Fibroblast of pulmonary artery (primary cell): ENCODE data around the gene ZDHHC21.

ENCODE experiments used
- DNase-seq: peaks from one replicate; pipeline ENCODE4 v3.0.0-alpha.2; 2010; ENCODE audit warnings: low read depth
- H3K4me3 ChIP-seq: replicated peaks from 2 replicates; pipeline ENCODE4 v1.5.1; 2011; ENCODE audit warnings: low read depth, mild to moderate bottlenecking, control low read depth, low read length, moderate library complexity
- TF ChIP-seq, protein P1 (sequence below): IDR thresholded peaks from 2 replicates; pipeline ENCODE4 v1.5.1; 2011; ENCODE audit warnings: mild to moderate bottlenecking, control low read depth, low read length, inconsistent platforms; ENCODE audit errors: missing control alignments

ZDHHC21 gene

DNA sequence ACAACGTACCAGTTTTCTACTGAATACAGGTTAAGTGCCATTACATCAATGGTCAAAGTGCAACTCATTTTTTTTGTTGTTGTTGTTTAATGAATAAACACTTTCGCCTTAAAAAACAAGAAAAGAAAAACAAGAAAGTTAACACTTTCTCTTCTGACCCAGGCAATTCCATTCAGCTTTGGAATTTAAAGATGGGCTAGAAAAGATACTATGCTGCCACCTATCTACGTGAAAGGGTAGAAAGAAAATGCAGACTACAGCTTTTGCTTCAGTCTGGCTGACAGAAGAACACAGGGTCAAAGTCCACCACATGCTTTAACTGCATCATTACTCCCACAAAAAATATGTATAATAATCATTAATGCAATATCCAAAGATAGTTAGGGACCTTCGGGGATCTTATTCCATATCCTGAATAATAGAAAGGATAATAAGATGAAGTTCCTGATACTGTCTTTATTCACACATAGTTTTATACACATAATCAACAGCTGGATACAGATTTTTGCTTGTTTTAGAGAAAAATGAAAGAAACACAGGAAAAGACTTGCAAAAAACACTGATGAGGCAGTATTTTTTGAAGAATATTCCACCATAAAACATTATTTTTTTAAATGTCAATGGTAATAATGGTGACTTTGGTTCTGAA is 40.4 kb downstream of the ZDHHC21 start:
- no peak overlapping the region for H3K4me3 ChIP-seq
- peak; percentile 29 for DNase-seq
- TF ChIP-seq, protein P1, sequence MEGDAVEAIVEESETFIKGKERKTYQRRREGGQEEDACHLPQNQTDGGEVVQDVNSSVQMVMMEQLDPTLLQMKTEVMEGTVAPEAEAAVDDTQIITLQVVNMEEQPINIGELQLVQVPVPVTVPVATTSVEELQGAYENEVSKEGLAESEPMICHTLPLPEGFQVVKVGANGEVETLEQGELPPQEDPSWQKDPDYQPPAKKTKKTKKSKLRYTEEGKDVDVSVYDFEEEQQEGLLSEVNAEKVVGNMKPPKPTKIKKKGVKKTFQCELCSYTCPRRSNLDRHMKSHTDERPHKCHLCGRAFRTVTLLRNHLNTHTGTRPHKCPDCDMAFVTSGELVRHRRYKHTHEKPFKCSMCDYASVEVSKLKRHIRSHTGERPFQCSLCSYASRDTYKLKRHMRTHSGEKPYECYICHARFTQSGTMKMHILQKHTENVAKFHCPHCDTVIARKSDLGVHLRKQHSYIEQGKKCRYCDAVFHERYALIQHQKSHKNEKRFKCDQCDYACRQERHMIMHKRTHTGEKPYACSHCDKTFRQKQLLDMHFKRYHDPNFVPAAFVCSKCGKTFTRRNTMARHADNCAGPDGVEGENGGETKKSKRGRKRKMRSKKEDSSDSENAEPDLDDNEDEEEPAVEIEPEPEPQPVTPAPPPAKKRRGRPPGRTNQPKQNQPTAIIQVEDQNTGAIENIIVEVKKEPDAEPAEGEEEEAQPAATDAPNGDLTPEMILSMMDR = peak; percentile 50

DNA sequence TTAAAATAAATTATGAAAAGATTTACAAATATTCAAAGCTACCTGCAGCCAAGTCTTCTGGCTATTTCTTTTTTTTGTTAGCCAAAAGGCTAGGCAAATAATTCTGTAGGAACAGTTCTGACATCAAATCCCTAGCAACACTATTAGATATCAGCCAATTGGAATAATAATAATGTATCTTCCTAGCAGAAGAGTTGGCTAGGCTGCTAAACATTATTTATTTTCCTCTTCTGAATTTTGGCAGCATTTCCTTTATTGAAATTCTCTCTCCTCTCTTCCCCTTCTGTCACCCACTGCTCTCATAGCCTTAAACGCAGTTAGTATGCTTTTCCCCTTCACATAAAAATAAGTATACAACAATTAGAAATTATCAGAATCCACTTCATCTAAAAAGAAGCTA is 42.6 kb downstream of the ZDHHC21 start:
- no peak overlapping the region for H3K4me3 ChIP-seq
- no peak for DNase-seq
- TF ChIP-seq, protein P1 = no peak

DNA sequence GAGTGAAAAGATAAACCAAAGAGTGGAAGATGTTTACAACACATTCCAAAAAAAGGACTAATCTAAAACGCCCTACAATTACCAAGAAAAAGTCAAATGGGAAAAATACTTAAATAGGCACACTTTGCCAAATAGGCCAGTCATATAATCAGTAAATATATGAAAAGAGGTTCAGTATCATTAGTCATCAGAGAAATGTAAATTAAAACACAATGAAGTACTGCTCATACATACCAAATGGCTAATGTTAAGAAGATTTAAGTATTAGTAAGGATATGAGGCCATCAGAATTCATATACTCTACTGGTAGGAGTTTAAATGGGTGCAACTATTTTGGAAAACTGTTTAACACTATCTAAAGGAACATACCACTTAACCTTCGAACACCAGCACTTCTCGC is 47.6 kb downstream of the ZDHHC21 start:
- no peak for DNase-seq
- no peak overlapping the region for H3K4me3 ChIP-seq
- TF ChIP-seq, protein P1 = no peak

DNA sequence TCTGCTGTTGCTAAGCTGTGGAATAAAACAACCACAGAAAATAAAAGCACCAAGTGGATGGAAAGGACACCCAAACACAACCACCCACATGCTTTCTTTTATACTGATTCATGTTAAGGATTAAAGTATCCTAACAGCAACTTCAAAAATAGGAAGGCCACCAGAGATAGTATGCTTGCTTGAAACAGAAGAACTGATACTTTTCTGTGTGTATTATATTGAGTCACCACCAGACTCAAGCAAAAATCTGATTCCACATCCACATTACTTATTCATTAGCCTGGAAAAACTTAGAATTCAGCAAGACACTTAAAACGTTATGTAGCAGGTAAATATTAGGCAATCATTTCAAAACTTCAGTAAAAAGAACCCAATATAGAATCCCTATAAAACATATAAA is 52.3 kb downstream of the ZDHHC21 start:
- DNase-seq = no peak
- TF ChIP-seq, protein P1 = no peak
- no peak overlapping the region for H3K4me3 ChIP-seq

DNA sequence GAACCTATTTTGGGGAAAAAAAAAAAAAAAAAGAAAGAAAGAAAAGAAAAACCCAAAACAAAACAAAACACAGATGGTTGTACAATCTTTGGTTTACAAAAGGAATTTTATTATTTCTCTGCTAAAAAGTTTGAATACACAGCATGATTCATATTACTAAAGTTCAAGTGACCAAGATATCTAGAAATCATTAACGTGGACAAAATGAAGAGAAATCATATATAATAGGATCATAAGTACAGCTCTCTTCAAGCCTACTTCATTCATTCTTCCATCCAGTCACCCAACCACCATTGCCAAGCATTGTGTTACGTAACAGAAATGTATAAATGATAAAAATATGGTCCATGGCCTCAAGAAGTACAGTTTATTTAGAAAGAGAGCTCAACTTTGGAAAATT is 52.9 kb downstream of the ZDHHC21 start:
- TF ChIP-seq, protein P1 = no peak
- no peak for DNase-seq

DNA sequence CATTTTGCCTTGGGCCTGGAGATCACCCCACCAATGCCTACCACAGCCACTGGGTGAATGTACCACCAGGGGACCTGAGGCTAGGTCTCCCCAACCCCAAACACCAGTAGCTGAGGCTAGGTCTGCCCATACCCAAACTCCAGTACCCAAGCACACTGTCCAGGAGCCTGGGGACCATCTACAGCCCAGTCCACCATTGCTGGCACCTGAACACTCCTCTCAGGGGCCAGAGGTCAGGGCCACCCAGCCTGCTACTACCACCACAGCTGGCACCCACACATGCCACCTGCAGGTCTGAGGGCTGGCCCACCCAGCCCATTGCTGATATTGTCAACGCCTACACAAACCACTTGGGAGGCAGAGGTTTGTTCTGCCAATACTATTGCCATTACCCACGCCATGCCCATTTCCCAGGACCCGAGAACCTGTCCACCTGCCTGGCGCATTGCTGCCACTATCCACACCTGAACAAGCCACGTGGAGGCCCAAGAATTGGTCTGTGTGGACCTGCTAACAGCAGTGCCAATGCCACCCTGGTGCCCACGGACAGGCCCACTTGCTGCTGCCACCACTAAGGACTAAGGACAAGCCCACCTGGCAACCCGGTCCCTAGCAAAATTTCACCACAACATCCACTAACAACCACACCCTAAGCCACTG is 59.2 kb downstream of the ZDHHC21 start:
- no peak for DNase-seq
- TF ChIP-seq, protein P1 = no peak

More for the DNA sequence above, 52.9 kb downstream of the ZDHHC21 start:
- H3K4me3 ChIP-seq = no peak overlapping the region

DNA sequence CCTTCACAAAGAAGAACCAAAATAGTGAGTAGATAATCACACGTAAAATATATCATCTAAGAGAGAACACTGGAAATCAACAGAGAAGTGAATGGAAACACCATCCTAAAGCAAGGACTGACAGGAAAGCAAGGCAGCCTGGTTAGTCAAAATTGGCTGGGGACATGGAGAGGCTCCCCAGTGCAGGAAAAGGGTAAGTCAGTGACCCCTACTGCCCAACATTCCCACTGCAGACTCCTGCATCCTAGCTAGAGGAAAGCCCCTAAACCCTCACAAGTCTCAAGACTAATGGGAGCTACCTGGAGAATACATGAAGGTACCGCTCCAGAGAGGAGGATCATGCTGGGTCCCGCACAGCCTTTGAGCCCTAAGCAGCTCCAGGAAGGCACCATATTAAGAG is 60.1 kb downstream of the ZDHHC21 start:
- TF ChIP-seq, protein P1 = no peak
- no peak overlapping the region for H3K4me3 ChIP-seq
- DNase-seq = no peak

More for the DNA sequence above, 59.2 kb downstream of the ZDHHC21 start:
- no peak overlapping the region for H3K4me3 ChIP-seq
